ENCODE results near the gene AQP12A. TPM values are rescaled to one million over a fixed set of nuclear protein-coding genes. Genes with fewer than 3 reads are reported as not detected.
"Not testable (repeated sequence)": the region's sequence is repeated elsewhere in the genome, so short reads cannot be mapped to it uniquely, and the experiment has no call there.

AQP12A gene
- total RNA-seq, 1 donor from 2014 or later: not detected

DNA sequence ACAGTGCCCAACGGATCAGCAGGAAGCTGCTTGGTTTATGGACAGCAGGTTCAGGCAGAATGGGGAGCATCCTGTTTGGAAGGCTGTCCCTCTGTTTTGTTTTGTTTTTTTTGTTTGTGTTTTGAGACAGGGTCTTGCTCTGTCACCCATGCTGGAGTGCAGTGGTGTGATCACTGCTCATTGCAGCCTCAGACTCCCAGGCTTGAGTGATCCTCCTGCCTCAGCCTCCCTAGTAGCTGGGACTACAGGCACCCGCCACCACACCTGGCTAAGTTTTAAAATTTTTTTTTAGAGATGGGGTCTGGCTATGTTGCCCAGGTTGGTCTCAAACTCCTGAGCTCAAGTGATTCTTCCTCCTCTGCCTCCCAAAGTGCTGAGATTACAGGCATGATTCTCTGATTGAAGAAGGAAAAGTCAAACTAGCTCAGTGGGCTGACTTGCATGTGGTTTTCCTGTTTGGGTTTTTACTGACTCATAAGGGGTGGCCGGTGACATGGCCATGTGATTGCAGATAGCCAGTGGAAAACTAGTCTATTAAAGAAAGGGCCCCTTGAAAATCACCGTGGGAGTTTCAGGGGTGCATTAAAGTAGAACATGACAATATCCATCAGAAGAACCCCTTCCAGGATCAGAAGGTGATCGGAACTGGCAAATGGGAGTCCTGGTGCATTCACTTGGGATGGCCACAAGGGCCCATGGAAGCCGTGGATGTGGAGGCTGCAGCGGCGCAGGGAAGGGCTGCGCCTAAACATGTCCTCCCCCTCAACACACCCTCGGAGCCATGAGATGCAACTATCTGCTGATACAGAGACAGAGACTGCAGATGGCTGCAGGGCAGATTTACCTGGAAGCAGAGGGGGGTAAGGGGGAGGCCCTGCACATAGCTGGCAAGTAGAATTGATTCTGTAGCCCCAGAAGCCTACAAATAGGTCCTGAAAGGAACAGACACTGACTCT is 35.5 kb upstream of the AQP12A start:
- intact Hi-C loops (cut with DNase I): no loop called here
- DNase-seq (ENCODE audit: missing footprints) (no peak), ATAC-seq (no peak)

DNA sequence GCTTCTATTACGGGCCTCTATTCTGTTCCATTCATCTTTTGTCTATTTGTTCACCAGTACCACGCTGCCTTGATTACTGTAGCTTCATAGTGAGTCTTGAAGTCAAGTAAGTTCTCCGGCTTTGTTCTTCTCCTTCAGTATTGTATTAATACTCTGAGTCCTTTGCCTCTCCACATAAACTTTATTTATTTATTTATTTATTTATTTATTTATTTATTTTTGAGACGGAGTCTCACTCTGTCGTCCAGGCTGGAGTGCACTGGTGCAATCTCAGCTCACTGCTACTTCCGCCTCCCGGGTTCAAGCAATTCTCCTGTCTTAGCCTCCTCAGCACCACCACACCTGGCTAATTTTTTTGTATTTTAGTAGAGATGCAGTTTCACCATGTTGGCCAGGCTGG is 31.8 kb upstream of the AQP12A start:
- DNase-seq (ENCODE audit: missing footprints); intact Hi-C loops (cut with DNase I): not testable (repeated sequence)

DNA sequence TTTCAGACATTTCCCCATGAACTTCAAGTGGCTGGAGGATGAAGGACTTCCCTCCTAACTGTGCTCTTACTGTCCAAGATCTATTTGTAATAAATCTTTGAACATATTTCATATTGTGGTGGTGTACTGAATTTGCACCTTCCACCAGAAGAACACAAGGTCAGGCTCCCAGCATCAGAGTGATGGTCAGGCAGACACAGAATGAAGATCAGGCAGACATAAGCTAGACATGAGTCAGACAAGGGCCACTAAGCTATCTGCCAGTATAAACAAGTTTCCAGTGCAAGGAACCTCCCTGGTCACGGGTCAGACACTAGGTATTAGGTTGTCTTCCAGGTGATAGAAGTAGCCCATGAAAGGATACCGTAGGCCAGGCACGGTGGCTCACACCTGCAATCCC is 29.0 kb upstream of the AQP12A start:
- no peak for ATAC-seq

More for the DNA sequence above, 31.8 kb upstream of the AQP12A start:
- not testable (repeated sequence) for ATAC-seq

DNA sequence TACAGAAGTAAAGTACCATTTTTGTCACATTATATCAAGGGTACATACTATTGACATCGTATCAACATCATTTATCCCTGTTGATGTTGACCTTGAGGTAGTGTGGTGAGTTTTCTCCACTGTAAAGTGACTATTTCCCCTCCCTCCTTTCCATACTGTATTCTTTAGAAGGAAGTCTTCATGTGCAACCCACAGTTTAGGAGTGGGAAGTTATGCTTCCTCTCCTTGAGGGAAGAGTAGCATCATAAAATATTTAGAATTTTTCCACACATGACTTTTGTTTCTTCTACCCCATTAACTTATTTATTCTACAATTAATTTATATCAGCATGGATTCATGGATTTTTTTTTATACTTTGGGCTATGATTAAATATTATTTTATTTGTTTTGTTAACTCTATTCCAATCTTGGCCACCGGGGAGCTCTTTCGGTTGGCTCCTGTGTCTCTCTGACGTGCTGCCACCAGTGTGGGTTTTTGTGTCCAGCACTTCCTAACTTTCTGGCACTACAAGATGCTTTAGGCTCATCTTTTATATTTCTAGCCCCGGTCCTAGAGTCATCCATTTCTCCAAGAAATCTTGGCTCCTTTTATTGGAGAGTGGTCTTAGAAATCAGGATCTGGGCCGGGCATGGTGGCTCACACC is 28.0 kb upstream of the AQP12A start:
- DNase-seq (ENCODE audit: missing footprints) (no peak), ATAC-seq (no peak)
- intact Hi-C loops (cut with DNase I): no loop called here

More for the DNA sequence above, 29.0 kb upstream of the AQP12A start:
- intact Hi-C loops (cut with DNase I): no loop called here
- no peak for DNase-seq (ENCODE audit: missing footprints)

DNA sequence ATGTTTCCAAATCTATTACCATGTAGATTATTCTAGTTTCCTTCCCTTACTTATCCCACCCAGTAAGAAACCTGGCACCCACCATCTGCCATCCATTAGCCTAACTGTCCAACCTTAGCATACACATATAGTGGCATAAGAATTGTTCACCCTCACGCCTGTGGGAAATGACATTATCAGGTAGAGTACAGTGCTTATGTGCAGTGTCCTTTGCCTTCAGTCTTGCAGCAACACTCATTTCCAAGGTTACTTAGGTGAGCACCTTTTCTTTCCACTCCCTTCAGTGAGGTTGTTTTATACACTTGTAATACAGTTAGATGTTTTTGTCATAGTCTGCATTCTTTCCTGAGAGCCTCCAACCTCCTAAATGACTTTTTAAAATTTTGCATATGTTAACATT is 27.0 kb upstream of the AQP12A start:
- no peak for ATAC-seq
- DNase-seq (ENCODE audit: missing footprints): no peak
- intact Hi-C loops (cut with DNase I): no loop called here

DNA sequence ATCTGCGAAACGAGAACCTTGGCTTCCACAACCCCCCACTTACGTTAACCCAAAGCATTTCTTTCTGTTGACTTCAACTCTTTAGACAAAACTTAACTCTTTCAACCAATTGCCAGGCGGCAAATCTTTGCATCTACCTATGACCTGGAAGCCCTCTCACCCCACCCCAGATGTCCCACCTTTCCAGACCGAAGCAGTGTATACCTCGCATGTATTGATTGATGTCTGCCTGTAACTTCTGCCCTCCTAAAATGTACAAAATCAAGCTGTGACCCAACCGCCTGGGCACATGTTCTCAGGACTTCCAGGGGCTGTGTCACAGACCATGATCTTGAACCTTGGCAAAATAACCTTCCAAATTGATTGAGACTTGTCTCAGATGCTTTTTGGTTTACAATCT is 21.3 kb upstream of the AQP12A start:
- intact Hi-C loops (cut with DNase I): no loop called here
- DNase-seq (ENCODE audit: missing footprints): no peak
- no peak for ATAC-seq

DNA sequence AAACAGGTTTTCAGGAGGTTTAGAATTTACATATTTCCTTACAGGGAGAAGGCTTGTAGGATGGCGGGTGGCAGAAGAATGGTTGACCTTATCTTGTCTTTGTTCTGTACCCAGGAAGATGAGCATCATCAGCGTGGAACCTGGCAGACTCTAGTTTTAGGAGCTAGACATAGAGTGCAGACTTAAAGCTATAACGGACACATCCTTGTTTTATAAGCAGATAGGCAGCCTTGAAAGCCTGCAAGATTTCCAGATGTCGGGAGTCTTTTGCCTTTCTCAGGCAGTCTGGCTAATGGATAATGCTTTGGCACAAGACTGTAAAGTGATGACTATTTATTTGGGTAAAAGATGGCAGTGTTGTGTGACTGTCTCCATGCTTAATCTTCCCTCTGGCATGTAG is 20.7 kb upstream of the AQP12A start:
- no peak for ATAC-seq
- intact Hi-C loops (cut with DNase I): no loop called here
- DNase-seq (ENCODE audit: missing footprints): no peak

DNA sequence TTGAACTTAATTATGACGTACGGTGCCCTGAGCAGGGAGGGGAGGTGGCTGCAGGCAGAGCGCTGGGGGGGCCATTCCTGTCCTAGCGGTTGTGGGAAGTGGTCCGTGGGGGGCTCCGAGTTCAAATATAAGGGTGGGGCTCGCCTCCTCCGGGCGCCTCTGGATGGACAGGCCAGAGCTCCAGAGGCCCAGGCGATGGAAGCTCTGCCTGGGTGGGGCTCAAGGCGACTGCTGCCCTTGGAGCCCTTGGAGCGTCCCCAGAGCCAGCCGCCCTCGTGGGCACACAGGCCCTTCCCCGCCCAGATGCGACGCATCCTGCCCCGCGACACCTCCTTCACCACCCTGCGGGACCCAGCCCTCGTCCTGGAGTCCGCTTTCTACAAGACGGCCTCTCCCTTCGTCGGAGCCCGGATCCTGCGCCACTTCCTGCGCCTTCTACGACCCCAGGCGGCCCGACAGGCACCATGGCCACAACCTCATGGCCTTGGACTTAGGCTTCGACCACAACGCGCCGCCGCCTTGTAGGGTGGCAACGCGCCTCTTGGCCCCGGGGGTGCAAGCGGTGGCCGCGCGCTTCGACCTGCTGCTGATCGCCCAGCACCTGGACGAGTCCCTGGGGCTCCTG is 19.5 kb upstream of the AQP12A start:
- intact Hi-C loops (cut with DNase I): no loop called here
- DNase-seq (ENCODE audit: missing footprints) (peak; percentile 45), ATAC-seq (no peak)

DNA sequence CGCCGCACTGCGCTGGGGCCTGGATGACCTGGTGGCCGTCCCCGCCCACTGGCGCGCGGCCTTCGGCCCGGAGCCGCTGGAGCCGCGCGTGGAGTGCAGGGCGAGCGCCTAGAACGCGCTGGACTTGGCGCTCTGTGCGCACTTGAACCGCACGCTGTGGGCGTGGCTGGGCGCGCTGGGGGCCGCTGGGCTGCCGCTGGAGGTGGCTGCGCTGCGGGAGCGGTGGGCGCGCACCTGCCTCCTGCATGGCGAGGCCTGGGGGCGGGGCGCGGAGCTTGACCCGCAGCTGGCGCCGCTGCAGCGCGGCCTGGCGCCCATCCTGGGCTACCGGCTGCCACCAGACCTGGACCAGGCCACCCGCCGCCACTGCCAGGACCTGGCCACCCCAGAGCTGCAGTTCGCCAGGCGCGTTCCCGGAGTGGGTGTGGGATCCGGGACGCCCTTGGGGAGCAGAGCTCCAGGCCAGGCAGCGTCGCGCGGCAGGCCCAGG is 18.9 kb upstream of the AQP12A start:
- ATAC-seq: peak; percentile 42
- intact Hi-C loops (cut with DNase I): no loop called here
- peak; percentile 55 for DNase-seq (ENCODE audit: missing footprints)

DNA sequence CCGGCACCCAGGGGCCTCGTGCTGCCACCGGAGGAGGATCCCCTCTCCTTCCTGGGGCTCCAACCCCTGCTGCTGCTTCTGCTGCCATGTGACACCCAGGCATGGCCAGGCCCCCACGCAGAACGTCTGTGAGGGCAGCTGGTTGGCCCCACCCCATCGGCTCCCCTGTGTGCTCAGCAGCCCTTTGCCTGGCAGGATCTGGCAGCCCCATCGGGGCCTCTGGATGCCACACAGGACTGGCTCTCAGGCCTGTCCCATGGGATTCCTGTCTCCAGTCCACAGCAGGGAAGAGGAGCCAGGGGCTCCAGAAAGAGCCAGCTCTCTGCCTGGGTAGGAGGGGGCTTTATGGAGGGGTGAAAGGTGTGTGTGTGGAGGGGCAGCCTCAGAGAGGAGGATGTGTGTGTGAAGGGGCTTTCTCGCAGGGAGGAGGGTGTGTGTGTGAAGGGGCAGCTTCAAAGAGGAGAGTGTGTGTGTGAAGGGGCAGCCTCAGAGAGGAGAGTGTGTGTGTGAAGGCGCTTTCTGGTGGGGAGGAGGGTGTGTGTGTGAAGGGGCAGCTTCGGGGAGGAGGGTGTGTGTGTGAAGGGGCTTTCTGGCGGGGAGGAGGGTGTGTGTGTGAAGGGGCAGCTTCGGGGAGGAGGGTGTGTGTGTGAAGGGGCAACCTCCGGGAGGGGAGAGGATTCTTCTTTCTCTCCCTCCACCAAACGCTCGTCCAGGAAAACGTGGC is 17.0 kb upstream of the AQP12A start:
- DNase-seq (ENCODE audit: missing footprints): peak; percentile 62
- not testable (repeated sequence) for ATAC-seq

DNA sequence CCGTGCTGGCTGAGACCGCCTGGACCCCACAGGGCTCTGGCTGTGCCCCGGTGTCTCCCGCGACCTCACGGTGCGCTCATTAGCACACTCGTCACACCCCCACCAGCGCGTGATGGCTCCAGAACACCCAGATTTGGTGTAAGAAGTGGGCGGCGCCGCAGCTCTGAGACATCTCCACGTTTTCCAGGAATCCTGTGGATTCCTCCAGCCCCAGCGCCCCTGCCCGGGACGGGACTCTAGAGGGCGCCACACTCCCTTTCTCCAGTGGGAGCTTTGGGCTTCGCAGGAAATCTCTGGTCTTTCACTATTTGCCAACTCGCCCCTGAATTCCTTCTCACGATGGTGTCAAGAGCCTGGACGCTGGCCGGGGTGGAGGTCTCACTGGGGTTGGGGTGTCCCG is 16.3 kb upstream of the AQP12A start:
- ATAC-seq; intact Hi-C loops (cut with DNase I); DNase-seq (ENCODE audit: missing footprints): not testable (repeated sequence)

More for the DNA sequence above, 17.0 kb upstream of the AQP12A start:
- intact Hi-C loops (cut with DNase I): not testable (repeated sequence)

DNA sequence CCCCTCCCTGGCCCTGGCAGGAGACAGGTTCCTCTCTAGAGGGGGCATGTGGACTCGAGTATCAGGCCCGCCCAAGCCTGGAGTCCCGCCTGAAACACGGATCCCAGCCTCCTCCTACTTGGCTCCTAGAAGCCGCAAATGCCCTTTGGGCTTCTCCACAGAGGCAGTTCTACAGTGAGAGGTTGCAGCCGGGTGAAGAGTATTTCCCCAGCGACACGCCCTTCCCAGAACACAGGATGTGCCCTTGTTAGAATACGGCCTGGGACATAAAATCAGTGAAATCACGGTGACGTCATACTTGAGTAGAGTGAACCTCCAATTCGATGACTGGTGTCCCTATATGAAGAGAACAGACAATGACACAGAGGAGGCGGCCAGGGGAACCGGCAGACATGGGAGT is 13.6 kb upstream of the AQP12A start:
- ATAC-seq; DNase-seq (ENCODE audit: missing footprints); intact Hi-C loops (cut with DNase I): not testable (repeated sequence)

DNA sequence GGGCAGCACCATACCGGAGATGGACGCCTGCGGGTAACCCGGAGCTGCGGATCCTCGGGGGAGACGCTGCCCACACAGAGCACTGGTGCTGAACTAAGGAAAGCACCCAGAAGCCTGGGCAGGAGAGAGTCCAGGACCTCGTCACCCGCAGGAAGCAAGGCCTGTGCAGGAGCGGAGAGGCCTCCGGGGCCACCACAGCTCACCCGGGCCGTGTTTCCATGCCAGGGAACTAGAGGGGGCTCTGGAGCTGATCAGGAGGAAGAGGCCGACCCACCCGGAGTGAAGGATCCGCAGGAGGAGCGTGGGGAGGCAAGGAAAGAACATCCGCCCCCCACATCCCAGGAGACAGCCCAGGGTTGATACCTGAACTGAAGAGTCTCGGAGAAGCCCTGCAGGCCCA is 12.8 kb upstream of the AQP12A start:
- DNase-seq (ENCODE audit: missing footprints); intact Hi-C loops (cut with DNase I); ATAC-seq: not testable (repeated sequence)

DNA sequence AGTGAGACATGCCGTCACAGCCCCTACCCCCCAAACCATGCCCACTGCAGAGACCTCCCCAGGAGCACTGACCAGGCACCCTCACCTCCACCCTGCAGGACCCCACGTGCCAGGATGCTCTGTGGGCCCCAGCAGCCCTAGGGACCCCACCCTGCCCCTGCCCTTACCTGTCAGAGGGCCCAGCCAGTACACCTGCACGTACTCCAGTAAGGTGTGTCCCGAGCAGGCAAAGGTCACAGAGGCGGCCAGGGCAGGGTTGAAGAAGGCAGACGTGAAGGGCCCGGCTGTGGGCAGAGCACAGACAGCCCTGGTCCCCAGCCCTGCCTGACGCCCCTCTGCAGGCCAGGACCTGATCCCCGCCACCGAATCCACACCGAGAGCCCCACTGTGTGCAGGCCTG is 11.5 kb upstream of the AQP12A start:
- ATAC-seq; DNase-seq (ENCODE audit: missing footprints); intact Hi-C loops (cut with DNase I): not testable (repeated sequence)

DNA sequence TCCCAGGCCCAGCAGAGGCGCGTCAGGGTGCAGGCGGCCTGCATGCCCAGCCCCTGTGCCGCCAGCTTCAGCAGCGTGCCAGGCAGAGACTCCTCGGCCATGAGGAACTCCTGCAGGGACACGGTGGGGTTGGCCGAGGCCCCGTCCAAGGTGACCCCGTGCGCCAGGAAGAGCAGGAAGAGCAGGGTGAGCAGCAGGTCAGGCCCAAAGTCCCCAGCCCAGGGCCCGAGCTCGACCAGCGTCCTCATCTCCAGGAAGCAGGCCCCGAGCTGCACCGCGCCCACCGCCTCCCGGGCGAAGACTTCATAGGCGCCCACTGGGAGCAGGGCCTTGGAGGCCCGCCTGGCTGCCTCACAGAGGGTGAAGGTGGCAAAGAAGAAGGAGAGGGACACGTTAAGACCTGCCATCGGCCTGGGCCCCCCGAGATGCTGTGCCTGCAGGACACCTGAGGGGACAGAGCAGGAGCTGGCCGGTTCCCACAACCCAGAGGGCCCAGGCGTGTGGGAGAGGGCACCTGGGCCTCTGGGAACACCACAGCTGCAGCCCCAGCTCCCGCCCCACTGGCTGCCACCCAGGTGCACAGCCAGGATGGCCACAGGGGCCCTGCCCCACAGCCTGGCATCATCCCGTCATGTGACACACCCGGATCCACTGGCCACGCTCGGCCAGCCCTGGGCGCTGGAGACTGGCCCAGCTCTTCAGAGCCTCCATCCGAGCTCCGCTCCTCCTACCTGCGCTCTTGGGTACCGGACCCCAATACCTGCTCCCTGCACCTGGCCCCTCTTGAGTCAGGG is 9.0 kb upstream of the AQP12A start, which contains the start of gene AQP12B:
Gene AQP12B (minus strand): TSS at position 455 of the 794 bp plus-strand sequence. CDS start 48 bp downstream, at position 407.
- intact Hi-C loops (cut with DNase I); ATAC-seq: not testable (repeated sequence)
- peak; percentile 31 for DNase-seq (ENCODE audit: missing footprints)

DNA sequence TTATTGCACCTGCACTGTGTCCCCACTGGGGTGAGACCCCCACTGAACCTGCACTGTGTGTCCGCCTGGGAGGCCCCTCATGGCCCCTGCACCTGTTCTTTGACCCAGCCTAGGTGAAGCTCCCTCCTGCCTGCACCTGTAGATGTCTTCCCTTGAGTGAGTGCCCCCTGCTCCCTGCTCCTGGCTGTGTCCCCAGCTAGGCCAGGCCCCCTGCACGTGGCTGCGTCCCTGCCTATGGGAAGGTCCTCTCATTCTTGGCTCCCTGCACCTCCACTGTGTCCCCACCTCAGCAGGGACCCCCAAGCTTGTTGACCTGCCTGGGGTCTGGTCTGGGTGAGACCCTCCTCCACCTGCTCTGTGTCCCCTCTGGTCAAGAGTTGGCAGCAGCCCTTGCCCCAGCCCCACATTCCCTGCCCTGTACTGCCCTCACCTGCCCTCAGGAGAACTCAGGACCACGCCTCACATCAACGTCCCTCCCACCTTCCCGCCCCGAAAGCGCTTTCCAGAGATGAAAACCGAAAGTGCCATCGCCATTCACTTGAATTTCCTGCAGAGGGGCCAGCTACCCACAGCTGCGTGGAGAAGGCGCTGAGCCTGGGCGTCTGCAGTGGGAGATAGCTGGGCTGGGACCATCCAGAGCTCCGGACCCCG is 8.2 kb upstream of the AQP12A start:
- peak; percentile 40 for DNase-seq (ENCODE audit: missing footprints)
- ATAC-seq; intact Hi-C loops (cut with DNase I): not testable (repeated sequence)

Measured in Right ventricle myocardium inferior (tissue), 1 donor.